SK-N-SH treated with all-trans-retinoic acid at 6 μM for 48 hours (cell line): ENCODE results near the gene MMEL1.

Experiments
- ARNTL ChIP-seq: fragments of 450-650 bp; formaldehyde crosslinking; IDR thresholded peaks from 2 replicates; pipeline ENCODE4 v1.5.0; 2020; ENCODE audit warnings: low read depth, mild to moderate bottlenecking, moderate library complexity, borderline replicate concordance
- OSR1 ChIP-seq: fragments of 250-450 bp; sonication (Bioruptor Pico); IDR thresholded peaks from 2 replicates; pipeline ENCODE4 v1.8.0; 2022; ENCODE audit warnings: moderate library complexity, mild to moderate bottlenecking, inconsistent platforms
- RARB ChIP-seq: fragments of 250-450 bp; sonication (Bioruptor Pico); IDR thresholded peaks from 2 replicates; pipeline ENCODE4 v1.8.0; 2021; ENCODE audit warnings: mild to moderate bottlenecking, moderate library complexity
- TF ChIP-seq, protein P1 (sequence below): fragments of 250-450 bp; sonication (Bioruptor Pico); IDR thresholded peaks from 2 replicates; pipeline ENCODE4 v1.8.0; 2020; ENCODE audit warnings: mild to moderate bottlenecking, moderate library complexity, borderline replicate concordance

DNA sequence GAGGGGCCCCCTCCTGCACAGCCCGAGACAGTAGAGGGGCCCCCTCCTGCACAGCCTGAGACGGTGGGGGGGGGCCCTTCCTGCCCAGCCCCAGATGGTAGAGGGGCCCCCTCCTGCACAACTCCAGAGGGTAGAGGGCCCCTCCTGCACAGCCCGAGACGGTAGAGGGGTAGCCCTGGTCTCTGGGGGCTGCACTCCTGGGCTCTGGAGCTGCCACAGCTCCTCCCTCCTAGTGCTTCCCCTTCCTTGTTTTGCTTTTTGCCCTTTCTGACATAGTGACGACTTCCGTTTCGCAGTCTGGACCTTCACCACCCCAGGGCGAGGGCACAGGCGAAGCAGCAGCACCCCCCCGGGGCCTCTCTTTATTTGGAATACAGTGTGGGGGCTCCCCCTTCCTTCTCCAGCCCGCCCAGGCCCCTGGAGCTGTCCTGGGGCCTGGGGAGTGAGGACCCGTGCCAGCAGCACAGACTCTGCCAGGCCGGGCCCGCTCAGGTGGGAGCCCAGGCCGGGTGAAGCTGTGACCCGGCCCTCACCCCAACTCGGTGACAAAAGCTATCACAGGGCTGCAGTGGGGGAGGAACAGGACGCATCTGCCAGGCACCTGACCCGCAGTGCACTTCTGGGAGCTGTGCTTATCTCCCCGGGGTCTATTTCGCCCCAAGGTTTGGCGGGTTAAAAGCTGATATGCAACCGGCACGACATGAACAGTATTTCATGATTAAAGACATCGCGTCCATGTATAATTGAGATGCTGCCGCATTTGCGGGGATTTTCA, 47.3 kb downstream of the MMEL1 start:
- TF ChIP-seq, protein P1, sequence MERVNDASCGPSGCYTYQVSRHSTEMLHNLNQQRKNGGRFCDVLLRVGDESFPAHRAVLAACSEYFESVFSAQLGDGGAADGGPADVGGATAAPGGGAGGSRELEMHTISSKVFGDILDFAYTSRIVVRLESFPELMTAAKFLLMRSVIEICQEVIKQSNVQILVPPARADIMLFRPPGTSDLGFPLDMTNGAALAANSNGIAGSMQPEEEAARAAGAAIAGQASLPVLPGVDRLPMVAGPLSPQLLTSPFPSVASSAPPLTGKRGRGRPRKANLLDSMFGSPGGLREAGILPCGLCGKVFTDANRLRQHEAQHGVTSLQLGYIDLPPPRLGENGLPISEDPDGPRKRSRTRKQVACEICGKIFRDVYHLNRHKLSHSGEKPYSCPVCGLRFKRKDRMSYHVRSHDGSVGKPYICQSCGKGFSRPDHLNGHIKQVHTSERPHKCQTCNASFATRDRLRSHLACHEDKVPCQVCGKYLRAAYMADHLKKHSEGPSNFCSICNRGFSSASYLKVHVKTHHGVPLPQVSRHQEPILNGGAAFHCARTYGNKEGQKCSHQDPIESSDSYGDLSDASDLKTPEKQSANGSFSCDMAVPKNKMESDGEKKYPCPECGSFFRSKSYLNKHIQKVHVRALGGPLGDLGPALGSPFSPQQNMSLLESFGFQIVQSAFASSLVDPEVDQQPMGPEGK: peak; percentile 56; the same call in 1 of the 2 replicates
- TF ChIP-seq OSR1 (CRISPR knock-in tag): no peak
- TF ChIP-seq RARB (CRISPR knock-in tag): no peak
- no peak for TF ChIP-seq ARNTL (CRISPR knock-in tag)
